Karpas-422 (cell line): ENCODE data around the gene PHKA1. TPM values are rescaled to one million over a fixed set of nuclear protein-coding genes. Genes with fewer than 3 reads are reported as not detected.
A peak's percentile ranks its signal among the peaks of the same experiment; 100 is the strongest.

Source experiments
- DNase-seq: peaks from one replicate; pipeline ENCODE4 v3.0.0-alpha.2; 2015
- H2AFZ ChIP-seq: fragments of 200-600 bp; sonication (generic); 2 replicates; pipeline ENCODE4 v1.6.1; 2014; ENCODE audit warnings: antibody characterized with exemption, low read length, mixed read lengths
- H3K27ac ChIP-seq: fragments of 200-600 bp; sonication (generic); 2 replicates; pipeline ENCODE4 v1.5.1; 2014; ENCODE audit warnings: mild to moderate bottlenecking, low read length, moderate library complexity
- H3K27me3 ChIP-seq: fragments of 200-600 bp; sonication (generic); 2 replicates; pipeline ENCODE4 v1.6.1; 2014; ENCODE audit warnings: low read length, mixed read lengths
- H3K36me3 ChIP-seq: fragments of 200-600 bp; sonication (generic); 2 replicates; pipeline ENCODE4 v1.6.1; 2014; ENCODE audit warnings: low read length, mixed read lengths; ENCODE audit not compliant: insufficient read depth
- H3K4me1 ChIP-seq: fragments of 200-600 bp; sonication (generic); 2 replicates; pipeline ENCODE4 v1.6.1; 2014; ENCODE audit warnings: mild to moderate bottlenecking, low read length, mixed read lengths
- H3K4me2 ChIP-seq: fragments of 200-600 bp; sonication (generic); 2 replicates; pipeline ENCODE4 v1.6.1; 2014; ENCODE audit warnings: low read length, low read depth, mild to moderate bottlenecking; ENCODE audit not compliant: poor library complexity, severe bottlenecking
- H3K4me3 ChIP-seq: fragments of 200-600 bp; sonication (generic); 2 replicates; pipeline ENCODE4 v1.5.1; 2014; ENCODE audit warnings: mild to moderate bottlenecking, antibody characterized with exemption, low read length, mixed read lengths
- H3K79me2 ChIP-seq: fragments of 200-600 bp; sonication (generic); 2 replicates; pipeline ENCODE4 v1.6.1; 2014; ENCODE audit warnings: mild to moderate bottlenecking, low read length, mixed read lengths
- H3K9ac ChIP-seq: fragments of 200-600 bp; sonication (generic); 2 replicates; pipeline ENCODE4 v1.6.0; 2014; ENCODE audit warnings: low read length
- H3K9me2 ChIP-seq: fragments of 200-600 bp; sonication (generic), shearing (Covaris generic); replicated peaks from 2 replicates; pipeline ENCODE4 v1.6.0; 2014; ENCODE audit warnings: mild to moderate bottlenecking, low read length, moderate library complexity; ENCODE audit not compliant: insufficient read depth
- H3K9me3 ChIP-seq: fragments of 300-700, 200-600 bp; sonication (generic); 2 replicates; pipeline ENCODE4 v1.6.1; 2014; ENCODE audit warnings: low read length, mixed read lengths
- H4K20me1 ChIP-seq: fragments of 200-600 bp; sonication (generic); 2 replicates; pipeline ENCODE4 v1.6.1; 2014; ENCODE audit warnings: mild to moderate bottlenecking, antibody characterized with exemption, low read length, low read depth; ENCODE audit not compliant: insufficient read depth
- total RNA-seq: library from RNA; depleted of rRNA; stranded (reverse); fragments of >200 nt; shearing (Covaris generic); gene quantifications from 2 replicates; pipeline ENCODE4 v1.2.3, GENCODE V29; 2014; ENCODE audit warnings: low replicate concordance

PHKA1 gene
- total RNA-seq, 1 experiment from 2014 or later = not detected

DNA sequence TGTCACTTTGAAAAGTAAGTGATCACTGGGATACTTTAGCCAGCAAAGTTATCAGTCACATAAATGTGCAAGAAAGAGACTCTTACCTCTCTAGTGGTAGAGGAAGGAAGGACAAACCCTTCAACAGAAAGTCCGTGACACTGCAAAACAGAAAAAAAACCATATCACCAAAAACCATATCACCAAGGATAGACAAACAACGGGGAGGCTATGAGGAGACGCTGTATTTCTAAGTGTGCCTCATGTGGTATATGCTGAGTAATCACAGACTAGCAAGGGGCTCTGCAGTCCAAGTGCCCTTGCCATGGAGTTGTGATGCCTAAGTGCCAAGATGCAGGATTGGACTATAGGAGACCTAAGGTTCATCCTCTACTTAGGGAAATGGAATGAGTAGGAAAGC lies 129.9 kb downstream of the PHKA1 start:
- no peak overlapping the region for H3K4me3 ChIP-seq
- H3K36me3 ChIP-seq = no peaks in the 10 kb centered on the region
- H2AFZ ChIP-seq = no peak overlapping the region
- no peak for DNase-seq
- no peaks in the 10 kb centered on the region for H3K4me1 ChIP-seq
- H3K9me3 ChIP-seq = no peaks in the 10 kb centered on the region
- no peaks in the 10 kb centered on the region for H3K9me2 ChIP-seq
- no peak overlapping the region for H3K27ac ChIP-seq
- H3K9ac ChIP-seq = no peak overlapping the region
- no peak overlapping the region for H3K4me2 ChIP-seq
- H3K79me2 ChIP-seq = no peaks in the 10 kb centered on the region
- H3K27me3 ChIP-seq = no peaks in the 10 kb centered on the region
- no peaks in the 10 kb centered on the region for H4K20me1 ChIP-seq

DNA sequence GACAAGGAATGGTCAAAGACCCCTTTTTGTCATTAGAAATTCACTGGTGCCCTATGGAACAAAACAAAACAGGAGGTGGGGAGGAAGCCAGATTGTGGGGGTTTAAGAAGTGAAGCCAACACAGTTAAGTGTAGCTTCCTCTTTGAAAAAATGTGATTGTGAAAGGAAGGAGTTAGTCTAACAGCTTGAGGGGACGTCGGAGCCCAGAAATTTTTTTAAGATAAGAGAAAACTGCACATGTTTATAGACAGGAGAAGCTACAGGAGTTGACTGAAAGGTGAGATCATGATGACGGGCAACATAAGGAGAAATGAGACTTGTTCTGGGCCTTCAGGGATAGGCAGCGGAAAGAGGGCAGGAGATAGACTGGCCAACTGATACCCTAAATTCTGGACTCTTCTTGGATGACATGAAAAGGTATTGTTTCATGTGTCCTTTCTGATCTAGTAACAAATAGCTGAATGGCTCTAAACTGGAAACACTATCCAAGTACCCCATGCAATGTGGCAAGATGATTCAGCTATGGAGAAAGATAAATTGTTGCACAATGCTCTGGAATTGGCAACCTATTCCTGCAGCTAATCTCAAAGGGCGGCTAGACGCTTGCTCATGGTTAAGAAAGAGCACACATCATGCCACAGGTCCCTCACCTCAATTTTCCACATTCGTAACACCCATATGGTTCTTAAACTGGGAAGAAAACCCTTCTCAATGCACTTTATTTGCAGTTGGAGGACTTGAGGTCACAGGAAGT lies 137.8 kb downstream of the PHKA1 start:
- Histone ChIP-seq H3K9me2 (no peaks in the 10 kb centered on the region), H3K9ac (no peak overlapping the region), H3K4me1 (peaks cover 8% of the 10 kb centered on the region), H4K20me1 (no peaks in the 10 kb centered on the region), H3K4me3 (no peak overlapping the region), H3K9me3 (no peaks in the 10 kb centered on the region), H3K36me3 (no peaks in the 10 kb centered on the region), H3K79me2 (peaks cover 8% of the 10 kb centered on the region), H2AFZ (no peak overlapping the region), H3K4me2 (no peak overlapping the region), H3K27me3 (no peaks in the 10 kb centered on the region), H3K27ac (no peak overlapping the region)
- no peak for DNase-seq

DNA sequence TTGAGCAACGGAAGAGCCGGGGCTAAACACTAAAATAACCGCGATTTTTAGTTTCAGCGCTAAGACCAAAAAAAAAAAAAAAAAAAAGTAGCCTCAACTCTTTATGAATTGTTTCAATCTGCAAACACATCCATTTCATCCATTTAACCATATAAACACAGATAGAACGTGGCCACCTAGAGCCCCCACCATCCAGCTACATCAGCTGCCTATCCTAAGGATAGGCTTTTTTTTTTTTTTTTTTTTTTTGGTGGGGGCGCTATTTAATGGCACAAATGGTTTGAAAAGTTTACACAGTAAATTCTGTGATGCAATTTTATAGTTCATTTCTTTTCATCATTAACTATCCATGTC lies 141.0 kb downstream of the PHKA1 start:
- H3K4me3 ChIP-seq = peak overlapping the region; percentile 79
- H3K27ac ChIP-seq = no peak overlapping the region
- 0 out of 2 replicates have a peak overlapping the region, but pooled peaks have one; percentile 24 for H3K9ac ChIP-seq

DNA sequence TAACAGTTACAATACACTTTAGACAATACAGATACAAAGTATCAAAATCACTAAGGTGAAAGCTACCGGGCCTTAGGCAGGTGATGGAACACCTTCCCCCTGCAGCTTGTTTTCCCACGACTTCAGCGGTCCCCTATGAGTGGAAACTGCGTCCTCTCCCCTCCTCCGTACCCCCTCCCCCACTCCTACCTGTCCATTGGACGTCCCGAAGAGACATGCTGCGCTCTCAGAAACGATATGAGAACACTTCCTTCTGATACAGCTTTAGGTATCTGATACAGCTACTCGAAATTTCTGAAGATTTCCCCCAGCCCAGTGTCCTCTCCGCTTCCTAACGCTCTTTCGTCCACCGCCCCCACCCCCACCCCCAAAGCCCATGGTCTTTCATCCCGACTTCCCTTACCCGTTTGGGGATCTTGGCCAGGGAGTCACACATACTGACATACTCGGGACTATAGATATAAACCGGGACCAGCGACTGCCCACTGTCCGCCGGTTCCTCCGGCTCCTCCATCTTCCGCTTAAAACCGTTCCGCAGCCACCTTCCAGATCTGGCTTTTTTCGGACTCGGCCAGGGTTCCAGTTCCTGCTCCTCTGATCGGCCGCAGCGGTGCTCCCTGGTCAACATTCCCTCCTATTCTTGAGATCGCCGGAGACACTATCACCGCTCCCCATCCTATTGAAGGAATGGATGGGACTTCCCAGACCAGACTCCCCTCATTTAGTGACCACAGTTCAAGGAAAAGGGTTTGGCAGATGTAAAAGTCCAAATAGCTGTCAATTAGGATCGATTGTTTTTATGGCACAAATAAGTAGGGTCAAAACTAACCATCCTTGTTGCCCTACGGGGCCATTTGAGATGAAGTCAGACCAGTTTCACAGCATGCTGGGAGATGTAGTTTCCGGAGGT lies 141.6 kb downstream of the PHKA1 start, which contains the start of gene HDAC8:
Gene HDAC8, minus strand, starts transcription at position 596 of the 910 bp plus-strand sequence. Its CDS starts 82 bp downstream, at position 514.
- no peaks in the 10 kb centered on the region for H3K9me3 ChIP-seq
- H3K4me3 ChIP-seq = peak within 1 kb of the TSS; percentile 79
- DNase-seq = peak; percentile 89
- peaks cover 13% of the 10 kb centered on the region for H3K79me2 ChIP-seq
- no peaks in the 10 kb centered on the region for H3K27me3 ChIP-seq
- peak within 1 kb of the TSS; percentile 81; the same call in 1 of the 2 replicates for H2AFZ ChIP-seq
- peak within 1 kb of the TSS; percentile 78 for H3K9ac ChIP-seq
- peak within 1 kb of the TSS; percentile 87 for H3K4me2 ChIP-seq
- H3K9me2 ChIP-seq = no peaks in the 10 kb centered on the region
- H4K20me1 ChIP-seq = no peaks in the 10 kb centered on the region
- H3K27ac ChIP-seq = no peak within 1 kb of the TSS
- no peaks in the 10 kb centered on the region for H3K36me3 ChIP-seq
- peaks cover 8% of the 10 kb centered on the region for H3K4me1 ChIP-seq

More for the DNA sequence above, 141.0 kb downstream of the PHKA1 start:
- H2AFZ ChIP-seq = peak overlapping the region; percentile 69; the same call in 1 of the 2 replicates
- peak overlapping the region; percentile 87 for H3K4me2 ChIP-seq
- no peaks in the 10 kb centered on the region for H3K27me3 ChIP-seq
- no peaks in the 10 kb centered on the region for H3K36me3 ChIP-seq
- peaks cover 8% of the 10 kb centered on the region for H3K4me1 ChIP-seq
- DNase-seq = no peak
- H3K9me3 ChIP-seq = no peaks in the 10 kb centered on the region
- no peaks in the 10 kb centered on the region for H3K9me2 ChIP-seq
- no peaks in the 10 kb centered on the region for H4K20me1 ChIP-seq
- peaks cover 13% of the 10 kb centered on the region for H3K79me2 ChIP-seq

DNA sequence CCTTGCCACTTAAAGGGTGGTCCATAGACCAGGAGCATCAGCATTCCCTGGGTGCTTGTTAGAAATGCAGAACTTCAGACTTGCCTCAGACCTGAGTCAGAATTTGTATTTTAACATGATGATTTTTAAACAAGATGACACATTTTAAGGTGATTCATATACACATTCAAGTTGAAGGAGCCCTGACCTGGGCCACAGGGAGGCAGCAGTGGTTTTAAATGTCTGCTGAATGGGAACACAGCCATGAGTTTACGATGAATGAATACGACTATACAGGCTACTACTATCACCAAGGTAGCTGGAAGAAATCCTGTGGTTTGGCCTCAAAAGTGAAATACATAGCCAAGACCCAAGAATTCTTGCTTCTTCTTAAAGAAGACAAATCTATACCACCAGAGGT lies 144.3 kb downstream of the PHKA1 start:
- H3K4me2 ChIP-seq = no peak overlapping the region
- no peaks in the 10 kb centered on the region for H3K27me3 ChIP-seq
- H3K9me3 ChIP-seq = no peaks in the 10 kb centered on the region
- no peak overlapping the region for H3K9ac ChIP-seq
- peaks cover 13% of the 10 kb centered on the region for H3K79me2 ChIP-seq
- no peak overlapping the region for H2AFZ ChIP-seq
- no peak overlapping the region for H3K4me3 ChIP-seq
- H3K9me2 ChIP-seq = no peaks in the 10 kb centered on the region
- no peak for DNase-seq
- no peaks in the 10 kb centered on the region for H4K20me1 ChIP-seq
- H3K4me1 ChIP-seq = peaks cover 8% of the 10 kb centered on the region
- peaks cover 4% of the 10 kb centered on the region; the same call in 1 of the 2 replicates for H3K36me3 ChIP-seq
- no peak overlapping the region for H3K27ac ChIP-seq

- Histone ChIP-seq H4K20me1 (no peaks in the 10 kb centered on the region), H3K27ac (no peak overlapping the region), H3K9ac (no peak overlapping the region), H3K4me3 (no peak overlapping the region), H3K79me2 (peaks cover 13% of the 10 kb centered on the region), H3K36me3 (peaks cover 6% of the 10 kb centered on the region; the same call in 1 of the 2 replicates), H2AFZ (no peak overlapping the region), H3K27me3 (no peaks in the 10 kb centered on the region), H3K4me2 (no peak overlapping the region), H3K9me2 (no peaks in the 10 kb centered on the region), H3K9me3 (no peaks in the 10 kb centered on the region), H3K4me1 (peaks cover 7% of the 10 kb centered on the region)
- DNase-seq = no peak
These were observed 145.6 kb downstream of the PHKA1 start for GRCh38 chrX:72568406-72569092.

DNA sequence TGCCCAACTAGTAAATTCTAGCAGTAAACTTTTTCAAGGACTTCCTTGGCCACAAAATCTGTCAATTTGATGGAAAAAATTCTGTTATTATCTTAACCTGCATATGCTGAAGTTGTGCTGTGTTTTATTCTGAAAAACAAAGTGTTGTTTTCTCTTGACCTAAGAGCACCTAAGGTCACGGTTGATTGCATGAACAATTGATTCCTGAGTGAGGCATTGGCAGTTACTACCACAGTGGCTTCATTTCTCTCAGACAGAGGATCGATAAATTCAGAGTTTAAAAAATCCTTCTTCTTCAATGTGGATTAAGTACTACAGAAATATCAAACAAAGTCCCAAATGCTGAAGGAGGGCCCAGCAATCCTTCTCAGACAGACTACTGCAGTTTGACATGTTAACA lies 147.7 kb downstream of the PHKA1 start:
- Histone ChIP-seq H3K27me3 (no peaks in the 10 kb centered on the region), H3K9me2 (no peaks in the 10 kb centered on the region), H4K20me1 (no peaks in the 10 kb centered on the region), H3K79me2 (peaks cover 5% of the 10 kb centered on the region; the same call in 1 of the 2 replicates), H3K9me3 (no peaks in the 10 kb centered on the region), H2AFZ (no peak overlapping the region), H3K36me3 (peaks cover 9% of the 10 kb centered on the region; the same call in 1 of the 2 replicates), H3K27ac (no peak overlapping the region), H3K4me1 (no peaks in the 10 kb centered on the region), H3K9ac (no peak overlapping the region), H3K4me2 (no peak overlapping the region), H3K4me3 (no peak overlapping the region)
- DNase-seq = no peak
